NCI-H1092 (cell line): ENCODE data around the gene NOX5.

Source experiments
- DNase-seq: peaks from one replicate; lab custom pipeline; 2025; lab: John Stamatoyannopoulos, UW

The NOX5 gene

GRCh38 chr15:69021895-69022294 is 7.4 kb downstream of the NOX5 start:
- no peak for DNase-seq

- no peak for DNase-seq
Measured at GRCh38 chr15:69025320-69025719, 10.8 kb downstream of the NOX5 start.

- DNase-seq = no peak
Measured at GRCh38 chr15:69026355-69026754, 11.9 kb downstream of the NOX5 start.

- DNase-seq = no peak
Measured at GRCh38 chr15:69027976-69028518, 13.6 kb downstream of the NOX5 start.

- DNase-seq = no peak
Measured at GRCh38 chr15:69031013-69032001, 16.8 kb downstream of the NOX5 start.

- DNase-seq = no peak
Measured at GRCh38 chr15:69032031-69032430, 17.5 kb downstream of the NOX5 start.

- no peak for DNase-seq
Measured at GRCh38 chr15:69032703-69033373, 18.3 kb downstream of the NOX5 start.

GRCh38 chr15:69034352-69034751 is 19.9 kb downstream of the NOX5 start:
- no peak for DNase-seq

GRCh38 chr15:69035205-69035917 is 20.9 kb downstream of the NOX5 start:
- DNase-seq = no peak

GRCh38 chr15:69035918-69036258 is 21.4 kb downstream of the NOX5 start:
- no peak for DNase-seq

- no peak for DNase-seq
Measured at GRCh38 chr15:69036826-69037225, 22.3 kb downstream of the NOX5 start.

- DNase-seq = no peak
Measured at GRCh38 chr15:69037482-69037881, 23.0 kb downstream of the NOX5 start.

- no peak for DNase-seq
Measured at GRCh38 chr15:69037977-69038376, 23.5 kb downstream of the NOX5 start.

GRCh38 chr15:69038508-69038907 is 24.0 kb downstream of the NOX5 start:
- DNase-seq = no peak

- no peak for DNase-seq
Measured at GRCh38 chr15:69039516-69040225, 25.2 kb downstream of the NOX5 start.

- DNase-seq = no peak
Measured at GRCh38 chr15:69042531-69042930, 28.0 kb downstream of the NOX5 start.

- DNase-seq = no peak
Measured at GRCh38 chr15:69045802-69046201, 31.3 kb downstream of the NOX5 start.

- DNase-seq = no peak
Measured at GRCh38 chr15:69046781-69047180, 32.3 kb downstream of the NOX5 start.

GRCh38 chr15:69049976-69050375 is 35.5 kb downstream of the NOX5 start:
- no peak for DNase-seq

GRCh38 chr15:69055251-69055650 is 40.8 kb downstream of the NOX5 start:
- DNase-seq = no peak

GRCh38 chr15:69056365-69056764 is 41.9 kb downstream of the NOX5 start:
- no peak for DNase-seq
